ENCODE measurements around the gene METTL15.
"Not testable (repeated sequence)": the region's sequence is repeated elsewhere in the genome, so short reads cannot be mapped to it uniquely, and the experiment has no call there.

The METTL15 gene, protein sequence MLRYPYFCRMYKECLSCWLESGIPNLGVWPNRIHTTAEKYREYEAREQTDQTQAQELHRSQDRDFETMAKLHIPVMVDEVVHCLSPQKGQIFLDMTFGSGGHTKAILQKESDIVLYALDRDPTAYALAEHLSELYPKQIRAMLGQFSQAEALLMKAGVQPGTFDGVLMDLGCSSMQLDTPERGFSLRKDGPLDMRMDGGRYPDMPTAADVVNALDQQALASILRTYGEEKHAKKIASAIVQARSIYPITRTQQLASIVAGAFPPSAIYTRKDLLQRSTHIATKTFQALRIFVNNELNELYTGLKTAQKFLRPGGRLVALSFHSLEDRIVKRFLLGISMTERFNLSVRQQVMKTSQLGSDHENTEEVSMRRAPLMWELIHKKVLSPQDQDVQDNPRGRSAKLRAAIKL

DNA sequence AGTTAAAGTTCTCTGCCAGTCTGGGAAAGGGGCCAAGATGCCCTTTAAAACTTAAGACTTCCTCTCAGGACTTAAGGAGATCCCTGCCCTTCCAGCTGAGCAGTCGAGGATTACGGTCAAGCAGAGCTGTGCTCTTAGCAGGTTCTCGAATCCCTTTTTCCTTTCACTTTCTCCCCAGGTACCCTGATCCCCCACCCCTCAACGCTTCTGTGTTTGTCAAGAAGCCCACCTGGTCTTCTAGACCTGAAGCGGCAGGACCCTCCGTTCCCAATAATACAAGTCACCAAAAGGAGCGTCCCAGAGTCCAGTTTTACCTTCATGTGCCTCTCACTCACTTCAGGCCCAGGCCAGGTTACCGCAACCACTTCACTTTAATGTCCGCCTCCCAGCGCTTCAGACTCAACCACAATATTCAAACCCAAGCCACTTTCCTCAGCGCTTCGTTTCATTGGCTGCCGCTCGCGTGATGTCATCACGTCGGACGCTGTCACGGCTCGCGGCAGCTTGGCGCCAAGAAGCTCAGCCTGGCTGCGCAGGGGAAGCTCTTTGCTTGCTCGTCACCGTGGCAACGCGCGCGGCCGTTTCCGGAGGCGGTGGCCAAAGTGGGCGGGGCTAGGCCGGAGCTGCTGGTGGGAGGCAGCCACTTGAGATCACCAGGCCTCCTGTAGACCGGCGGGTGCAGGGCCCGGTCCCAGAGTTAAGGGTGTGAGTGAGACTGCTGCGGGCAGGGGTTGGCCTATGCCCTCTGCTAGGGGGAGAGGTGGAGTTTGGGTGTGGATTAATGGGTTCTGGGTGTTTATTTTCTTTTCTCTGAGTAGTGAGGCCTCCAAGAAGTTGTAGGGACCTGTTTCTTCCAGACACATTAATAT is at the start of gene METTL15, which contains the start of gene KIF18A:
Gene METTL15, plus strand, starts transcription at position 639 of the 869 bp plus-strand sequence. CDS start 4,947 bp downstream, outside the sequence.
Gene KIF18A, minus strand, starts transcription at position 407 of the 869 bp plus-strand sequence. CDS start 10,209 bp downstream, outside the sequence.
- peaks cover 2% of the 10 kb centered on the region for H3K36me3 ChIP-seq (ENCODE audit: control insufficient read depth, insufficient read depth, low read length)
- peaks cover 22% of the 10 kb centered on the region for H3K4me1 ChIP-seq (ENCODE audit: control insufficient read depth, insufficient read depth, low read length)
- H3K27ac ChIP-seq (ENCODE audit: low read depth, low read length) = peak within 1 kb of the TSS; percentile 76
- peak within 1 kb of the TSS; percentile 85 for H3K4me3 ChIP-seq (ENCODE audit: low read length)
- H3K27me3 ChIP-seq (ENCODE audit: control insufficient read depth, insufficient read depth, low read length) = no peaks in the 10 kb centered on the region
- H3K9ac ChIP-seq (ENCODE audit: low read length) = peak within 1 kb of the TSS; percentile 45

DNA sequence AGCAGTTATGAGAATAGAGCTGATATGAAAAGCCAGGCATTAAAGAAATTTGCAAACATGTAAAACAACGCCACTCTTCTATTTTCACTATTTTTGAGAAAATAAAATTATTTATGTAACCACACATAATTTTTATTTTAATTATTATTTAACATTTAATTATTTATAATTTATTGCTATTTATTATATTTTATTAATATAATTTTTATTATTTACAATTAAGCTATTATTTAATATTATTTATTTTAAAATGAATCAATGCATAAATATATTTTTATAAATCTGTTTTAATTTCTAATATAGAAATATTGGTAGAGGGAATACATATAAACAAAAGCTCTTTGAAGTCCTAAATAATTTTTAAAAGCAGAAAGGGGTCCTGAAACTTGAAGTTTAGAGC is 36.9 kb upstream of the METTL15 start:
- Histone ChIP-seq H3K27me3 (ENCODE audit: control insufficient read depth, insufficient read depth, low read length) (no peaks in the 10 kb centered on the region), H3K4me3 (ENCODE audit: low read length) (no peak overlapping the region), H3K36me3 (ENCODE audit: control insufficient read depth, insufficient read depth, low read length) (no peaks in the 10 kb centered on the region)

DNA sequence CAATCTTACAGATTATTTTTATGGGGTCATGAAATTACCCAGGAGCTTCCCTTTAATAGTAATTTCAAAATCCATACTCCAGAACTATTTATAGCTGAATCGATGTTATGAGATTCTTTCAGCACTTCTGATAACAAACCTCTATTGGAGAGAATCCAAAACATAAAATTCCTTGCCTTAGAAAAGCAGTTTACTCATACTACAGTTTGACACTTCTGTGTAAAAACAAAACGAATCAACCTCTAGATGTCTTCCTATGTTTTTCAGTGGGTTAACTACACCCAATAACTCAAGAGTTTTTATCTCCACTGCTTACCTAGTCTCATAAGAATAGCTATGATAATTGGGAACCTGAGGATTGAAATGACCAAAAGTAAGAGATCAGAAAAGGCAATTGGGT is 35.9 kb upstream of the METTL15 start:
- no peaks in the 10 kb centered on the region for H3K4me1 ChIP-seq (ENCODE audit: control insufficient read depth, insufficient read depth, low read length)
- no peak overlapping the region for H3K9ac ChIP-seq (ENCODE audit: low read length)
- no peak overlapping the region for H3K4me3 ChIP-seq (ENCODE audit: low read length)
- H3K27me3 ChIP-seq (ENCODE audit: control insufficient read depth, insufficient read depth, low read length) = no peaks in the 10 kb centered on the region
- no peaks in the 10 kb centered on the region for H3K36me3 ChIP-seq (ENCODE audit: control insufficient read depth, insufficient read depth, low read length)
- H3K27ac ChIP-seq (ENCODE audit: low read depth, low read length) = no peak overlapping the region

More for the DNA sequence above, 36.9 kb upstream of the METTL15 start:
- Histone ChIP-seq H3K9ac (ENCODE audit: low read length) (no peak overlapping the region), H3K4me1 (ENCODE audit: control insufficient read depth, insufficient read depth, low read length) (no peaks in the 10 kb centered on the region), H3K27ac (ENCODE audit: low read depth, low read length) (no peak overlapping the region)

DNA sequence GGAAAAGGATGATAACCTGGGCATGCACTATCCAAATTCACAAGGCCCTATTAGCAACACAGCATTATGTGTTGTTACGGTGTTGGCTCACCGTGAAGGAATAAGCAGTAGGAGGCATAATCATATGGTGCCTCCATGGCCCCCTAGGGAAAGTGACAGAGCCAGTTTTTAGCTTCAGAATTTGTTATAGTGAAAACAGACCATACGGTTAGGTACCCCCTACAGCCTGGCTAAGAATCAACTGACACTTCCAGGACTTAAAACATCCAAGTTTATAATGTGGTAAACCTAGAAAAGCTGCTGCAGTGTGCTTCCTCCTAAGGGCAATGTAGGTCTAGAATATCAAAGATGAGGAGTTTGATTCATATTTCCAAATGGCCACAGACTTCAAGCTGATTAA is 30.7 kb upstream of the METTL15 start:
- no peaks in the 10 kb centered on the region for H3K27me3 ChIP-seq (ENCODE audit: control insufficient read depth, insufficient read depth, low read length)
- no peak overlapping the region for H3K4me3 ChIP-seq (ENCODE audit: low read length)
- H3K27ac ChIP-seq (ENCODE audit: low read depth, low read length) = no peak overlapping the region
- no peaks in the 10 kb centered on the region for H3K36me3 ChIP-seq (ENCODE audit: control insufficient read depth, insufficient read depth, low read length)
- no peaks in the 10 kb centered on the region for H3K4me1 ChIP-seq (ENCODE audit: control insufficient read depth, insufficient read depth, low read length)
- no peak overlapping the region for H3K9ac ChIP-seq (ENCODE audit: low read length)

DNA sequence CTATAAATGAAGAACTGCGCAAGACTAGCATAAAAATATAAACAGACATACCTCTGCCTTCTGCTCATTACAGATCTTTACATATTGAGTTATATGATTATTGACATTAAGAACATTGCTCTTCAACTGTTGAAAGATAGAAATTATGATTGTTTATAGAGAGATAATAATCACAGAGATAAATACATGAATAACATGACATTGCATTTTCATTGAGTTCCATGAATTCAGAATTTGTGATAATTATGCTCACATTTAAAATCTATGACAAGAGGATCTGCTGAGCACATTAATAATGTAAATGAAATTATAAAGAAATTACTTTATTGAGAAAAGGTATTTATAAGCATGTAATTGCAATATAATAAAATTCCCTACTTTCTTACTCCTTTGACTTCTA is 25.1 kb upstream of the METTL15 start:
- Histone ChIP-seq H3K27me3 (ENCODE audit: control insufficient read depth, insufficient read depth, low read length) (no peaks in the 10 kb centered on the region), H3K27ac (ENCODE audit: low read depth, low read length) (no peak overlapping the region), H3K9ac (ENCODE audit: low read length) (no peak overlapping the region), H3K4me1 (ENCODE audit: control insufficient read depth, insufficient read depth, low read length) (no peaks in the 10 kb centered on the region), H3K36me3 (ENCODE audit: control insufficient read depth, insufficient read depth, low read length) (no peaks in the 10 kb centered on the region), H3K4me3 (ENCODE audit: low read length) (no peak overlapping the region)

DNA sequence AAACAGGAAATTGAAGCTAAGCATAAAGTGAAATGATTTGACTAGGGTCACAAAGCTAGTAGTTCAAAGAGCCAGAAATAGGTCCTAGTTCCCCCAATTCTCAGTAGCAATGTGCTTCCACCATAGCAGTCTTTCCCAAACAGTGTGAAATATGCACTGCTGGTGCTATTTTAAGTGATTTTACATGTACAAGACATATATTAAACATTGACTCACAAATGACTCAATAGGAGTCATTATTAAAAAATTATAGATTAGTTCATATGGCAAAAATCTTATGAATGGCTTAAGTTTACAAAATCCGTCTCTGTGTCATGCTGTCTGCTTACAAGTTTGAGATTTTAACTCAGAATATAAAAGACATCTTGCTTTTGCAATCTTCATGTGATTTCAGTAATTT is 21.6 kb upstream of the METTL15 start:
- Histone ChIP-seq H3K27ac (ENCODE audit: low read depth, low read length) (no peak overlapping the region), H3K36me3 (ENCODE audit: control insufficient read depth, insufficient read depth, low read length) (no peaks in the 10 kb centered on the region), H3K4me3 (ENCODE audit: low read length) (no peak overlapping the region), H3K27me3 (ENCODE audit: control insufficient read depth, insufficient read depth, low read length) (no peaks in the 10 kb centered on the region), H3K9ac (ENCODE audit: low read length) (no peak overlapping the region), H3K4me1 (ENCODE audit: control insufficient read depth, insufficient read depth, low read length) (no peaks in the 10 kb centered on the region)

DNA sequence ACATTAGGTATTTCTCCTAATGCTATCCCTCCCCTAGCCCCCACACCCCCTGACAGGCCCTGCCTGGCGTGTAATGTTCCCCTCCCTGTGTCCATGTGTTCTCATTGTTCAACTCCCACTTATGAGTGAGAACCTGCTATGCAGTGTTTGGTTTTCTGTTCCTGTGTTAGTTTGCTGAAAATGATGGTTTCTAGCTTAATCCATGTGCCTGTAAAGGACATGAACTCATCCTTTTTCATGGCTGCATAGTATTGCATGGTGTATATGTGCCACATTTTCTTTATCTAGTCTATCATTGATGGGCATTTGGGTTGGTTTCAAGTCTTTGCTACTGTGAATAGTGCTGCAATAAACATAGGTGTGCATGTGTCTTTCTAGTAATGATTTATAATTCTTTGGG is 21.0 kb upstream of the METTL15 start:
- H3K27me3 ChIP-seq (ENCODE audit: control insufficient read depth, insufficient read depth, low read length); H3K4me3 ChIP-seq (ENCODE audit: low read length); H3K27ac ChIP-seq (ENCODE audit: low read depth, low read length); H3K36me3 ChIP-seq (ENCODE audit: control insufficient read depth, insufficient read depth, low read length); H3K4me1 ChIP-seq (ENCODE audit: control insufficient read depth, insufficient read depth, low read length); H3K9ac ChIP-seq (ENCODE audit: low read length): not testable (repeated sequence)

DNA sequence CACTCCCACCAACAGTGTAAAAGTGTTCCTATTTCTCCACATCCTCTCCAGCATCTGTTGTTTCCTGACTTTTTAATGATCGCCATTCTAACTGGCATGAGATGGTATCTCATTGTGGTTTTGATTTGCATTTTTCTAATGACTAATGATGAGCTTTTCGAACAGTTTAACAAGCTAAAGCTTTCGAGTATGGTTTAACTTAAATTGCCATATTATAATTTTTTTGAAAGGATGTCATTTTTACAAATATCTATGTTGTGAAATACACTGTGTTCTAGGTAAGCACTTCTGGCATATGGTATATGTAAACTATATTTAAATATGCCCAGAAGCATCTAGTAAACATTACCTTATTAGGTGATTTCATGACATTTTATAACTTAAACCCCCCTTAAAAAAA is 20.5 kb upstream of the METTL15 start:
- not testable (repeated sequence) for H3K27me3 ChIP-seq (ENCODE audit: control insufficient read depth, insufficient read depth, low read length); H3K4me1 ChIP-seq (ENCODE audit: control insufficient read depth, insufficient read depth, low read length); H3K27ac ChIP-seq (ENCODE audit: low read depth, low read length); H3K9ac ChIP-seq (ENCODE audit: low read length); H3K4me3 ChIP-seq (ENCODE audit: low read length); H3K36me3 ChIP-seq (ENCODE audit: control insufficient read depth, insufficient read depth, low read length)

DNA sequence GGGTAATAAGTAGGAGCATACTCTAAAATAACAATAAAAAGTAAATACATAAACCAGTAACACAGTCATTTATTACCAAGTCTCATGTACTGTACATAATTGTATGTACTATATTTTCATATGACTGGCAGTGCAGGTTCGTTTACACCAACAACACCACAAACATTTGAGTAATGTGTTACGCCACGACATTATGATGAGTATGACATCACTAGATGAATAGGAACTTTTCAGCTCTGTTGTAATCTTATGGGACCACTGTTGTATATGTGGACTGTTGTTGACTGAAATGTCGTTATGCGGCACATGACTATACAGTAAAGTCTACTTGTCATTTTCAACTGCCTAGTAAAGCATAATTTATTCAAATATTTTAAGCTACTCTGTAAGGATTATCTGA is 18.8 kb upstream of the METTL15 start:
- H3K27me3 ChIP-seq (ENCODE audit: control insufficient read depth, insufficient read depth, low read length) = no peaks in the 10 kb centered on the region
- no peak overlapping the region for H3K27ac ChIP-seq (ENCODE audit: low read depth, low read length)
- H3K9ac ChIP-seq (ENCODE audit: low read length) = no peak overlapping the region
- H3K4me1 ChIP-seq (ENCODE audit: control insufficient read depth, insufficient read depth, low read length) = no peaks in the 10 kb centered on the region
- no peaks in the 10 kb centered on the region for H3K36me3 ChIP-seq (ENCODE audit: control insufficient read depth, insufficient read depth, low read length)
- H3K4me3 ChIP-seq (ENCODE audit: low read length) = no peak overlapping the region

DNA sequence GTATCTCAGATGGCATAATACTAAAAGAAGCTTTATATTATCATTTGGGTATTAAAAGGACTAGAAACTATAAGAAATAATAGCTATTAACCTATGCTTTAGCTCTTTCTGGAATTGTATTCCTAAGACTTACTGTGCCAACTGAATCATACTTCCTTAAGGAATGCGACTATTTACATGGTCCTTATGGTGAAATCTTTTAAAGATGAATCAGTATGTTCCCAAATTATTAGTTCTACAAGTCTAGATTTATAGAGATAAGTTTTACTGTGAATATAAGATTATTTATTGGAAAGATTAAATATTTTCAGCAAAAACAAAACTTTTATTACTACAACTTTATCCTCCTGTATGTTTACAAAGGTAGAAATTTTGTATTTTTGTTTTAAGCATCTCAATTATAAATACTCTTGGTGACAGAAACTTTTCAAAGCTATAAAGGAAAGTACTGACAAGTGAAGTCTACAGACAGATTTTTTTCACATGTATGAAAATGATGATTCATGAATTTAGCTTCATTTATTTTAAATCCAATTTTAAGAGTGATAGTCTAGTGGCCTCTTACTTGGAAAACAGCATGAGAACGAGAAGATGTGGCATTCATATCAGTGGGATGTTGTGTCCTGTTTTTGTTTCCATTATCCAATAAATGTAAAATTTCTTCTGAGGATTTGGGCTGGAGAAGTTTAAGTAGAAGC is 18.0 kb upstream of the METTL15 start:
- H3K36me3 ChIP-seq (ENCODE audit: control insufficient read depth, insufficient read depth, low read length) = no peaks in the 10 kb centered on the region
- no peaks in the 10 kb centered on the region for H3K27me3 ChIP-seq (ENCODE audit: control insufficient read depth, insufficient read depth, low read length)
- no peak overlapping the region for H3K27ac ChIP-seq (ENCODE audit: low read depth, low read length)
- no peak overlapping the region for H3K4me3 ChIP-seq (ENCODE audit: low read length)
- no peak overlapping the region for H3K9ac ChIP-seq (ENCODE audit: low read length)
- no peaks in the 10 kb centered on the region for H3K4me1 ChIP-seq (ENCODE audit: control insufficient read depth, insufficient read depth, low read length)

DNA sequence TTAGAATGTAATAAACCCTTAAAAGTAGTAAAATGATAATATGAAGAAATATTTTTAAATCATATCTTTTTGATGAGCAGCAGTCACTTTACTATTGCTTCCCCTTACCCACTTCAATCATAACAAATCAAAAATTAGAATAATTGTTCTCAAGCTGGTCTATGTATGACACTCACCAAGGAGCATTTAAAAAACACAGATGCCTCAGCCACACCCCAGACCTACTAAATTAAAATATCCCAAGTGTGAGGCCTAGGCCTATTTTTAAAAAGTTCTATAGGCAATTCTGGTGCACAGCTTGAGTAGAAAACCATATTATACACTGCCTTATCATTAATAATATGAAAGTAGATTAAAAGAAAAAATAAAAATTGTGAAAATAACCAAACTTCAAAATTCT is 15.4 kb upstream of the METTL15 start:
- no peak overlapping the region for H3K9ac ChIP-seq (ENCODE audit: low read length)
- no peak overlapping the region for H3K4me3 ChIP-seq (ENCODE audit: low read length)
- no peaks in the 10 kb centered on the region for H3K4me1 ChIP-seq (ENCODE audit: control insufficient read depth, insufficient read depth, low read length)
- no peaks in the 10 kb centered on the region for H3K36me3 ChIP-seq (ENCODE audit: control insufficient read depth, insufficient read depth, low read length)
- H3K27ac ChIP-seq (ENCODE audit: low read depth, low read length) = no peak overlapping the region
- no peaks in the 10 kb centered on the region for H3K27me3 ChIP-seq (ENCODE audit: control insufficient read depth, insufficient read depth, low read length)

DNA sequence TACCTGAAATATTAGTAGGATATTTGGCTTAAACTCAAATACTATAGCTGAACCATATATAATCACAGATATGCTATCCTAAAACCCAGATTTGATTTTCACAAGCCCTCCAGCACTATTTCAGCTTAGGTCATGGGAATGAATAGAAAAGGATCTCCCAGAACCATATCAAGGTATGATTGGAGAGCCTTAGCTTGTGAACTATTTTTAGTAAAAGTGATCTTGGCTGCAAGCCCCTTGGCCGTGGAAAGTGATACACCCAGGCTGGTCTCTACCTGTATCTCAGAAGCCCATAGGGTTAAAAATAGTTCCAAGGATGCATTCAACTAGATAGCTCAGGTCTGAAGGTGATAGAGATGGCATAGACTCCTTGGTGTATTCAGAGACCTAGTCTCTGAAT is 9.9 kb upstream of the METTL15 start:
- H3K4me3 ChIP-seq (ENCODE audit: low read length) = no peak overlapping the region
- no peaks in the 10 kb centered on the region for H3K27me3 ChIP-seq (ENCODE audit: control insufficient read depth, insufficient read depth, low read length)
- no peak overlapping the region for H3K27ac ChIP-seq (ENCODE audit: low read depth, low read length)
- H3K36me3 ChIP-seq (ENCODE audit: control insufficient read depth, insufficient read depth, low read length) = no peaks in the 10 kb centered on the region
- H3K4me1 ChIP-seq (ENCODE audit: control insufficient read depth, insufficient read depth, low read length) = no peaks in the 10 kb centered on the region
- H3K9ac ChIP-seq (ENCODE audit: low read length) = no peak overlapping the region

Data from rectal smooth muscle tissue (tissue), 1 donor.